Mucosa of descending colon (tissue), 3 donors: ENCODE data around the gene PAK1. TPM values are rescaled to one million over a fixed set of nuclear protein-coding genes. Genes with fewer than 3 reads are reported as not detected.
A peak's percentile ranks its signal among the peaks of the same experiment; 100 is the strongest.
"Not testable (repeated sequence)": the region's sequence is repeated elsewhere in the genome, so short reads cannot be mapped to it uniquely, and the experiment has no call there.

ENCODE experiments used
- ATAC-seq: fragments of 200-7000 bp; cut with Tn5 transposase; one replicate; pipeline ENCODE4 v1.9.1; 2020; ENCODE audit warnings: mild to moderate bottlenecking, moderate library complexity
- DNase-seq, 3 donors: peaks; one replicate each; pipeline ENCODE4 v3.0.0-alpha.2; 2020
- H3K36me3 ChIP-seq: fragments of 200-600 bp; one replicate; pipeline ENCODE4 v1.8.0; 2021; ENCODE audit warnings: low read depth, mild to moderate bottlenecking
- H3K4me1 ChIP-seq: fragments of 200-600 bp; one replicate; pipeline ENCODE4 v1.8.0; 2021; ENCODE audit warnings: low read depth, mild to moderate bottlenecking
- H3K4me3 ChIP-seq: fragments of 200-600 bp; one replicate; pipeline ENCODE4 v1.8.0; 2021; ENCODE audit warnings: mild to moderate bottlenecking
- H3K9me3 ChIP-seq: fragments of 200-600 bp; one replicate; pipeline ENCODE4 v1.8.0; 2021; ENCODE audit warnings: mild to moderate bottlenecking
- CTCF ChIP-seq: fragments of 200-600 bp; IDR thresholded peaks from one replicate; pipeline ENCODE4 v1.8.0; 2022; ENCODE audit warnings: antibody characterized with exemption, mild to moderate bottlenecking
- intact Hi-C, 2 donors: fragments of 100-400 bp; cut with DNase I in 1 of 2; cut with micrococcal nuclease in 1 of 2; formaldehyde crosslinking; loops; one replicate each; pipeline versions ENCODE4 v1.11.0 to v1.11.1; 2022; cut with DNase I, micrococcal nuclease
- total RNA-seq, 3 donors: library from RNA; stranded (reverse); fragmentation: NEBNext Ultra II Directional in 2 of 3; extraction: Animal tissue kit (Norgen Biotek cat#: 25700) in 2 of 3; gene quantifications; one replicate each; pipeline versions ENCODE4 v1.2.1 to v1.2.4, GENCODE V29; 2021 to 2023
- donor health status: DM: no; HTN: no; CAD: no; lungs with moderate emphysema.
- donor health status: DM: no; HTN: no; CAD: no.
- donor health status: DM: no; HTN: yes; CAD: no.

PAK1 gene
- total RNA-seq, 3 donors from 2014 or later: 73.5 to 125 (median 116) TPM

DNA sequence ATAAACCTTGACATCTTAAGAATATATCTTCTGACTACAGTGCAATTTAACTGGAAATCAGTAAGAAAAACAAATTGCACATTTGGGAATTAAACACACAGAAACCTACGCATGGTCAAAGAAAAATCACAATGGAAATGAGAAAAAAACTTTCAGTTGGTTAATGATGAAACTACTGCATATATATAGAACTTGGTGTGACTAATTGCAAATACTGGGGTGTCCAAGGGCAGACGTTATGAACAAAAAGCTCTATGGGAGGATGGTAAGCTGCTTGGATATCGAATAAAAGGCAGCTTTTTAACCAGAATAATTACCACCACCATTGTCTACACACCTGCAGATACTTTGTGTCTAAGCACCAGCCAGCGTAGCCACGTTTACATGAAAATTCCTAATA is 173.2 kb downstream of the PAK1 start:
- no peak for ATAC-seq
- intact Hi-C loops: no loop called here
- Histone ChIP-seq H3K9me3 (no peaks in the 10 kb centered on the region), H3K4me3 (no peak overlapping the region), H3K4me1 (no peaks in the 10 kb centered on the region), H3K36me3 (no peaks in the 10 kb centered on the region)
- TF ChIP-seq CTCF: no peak
- DNase-seq: no peak

DNA sequence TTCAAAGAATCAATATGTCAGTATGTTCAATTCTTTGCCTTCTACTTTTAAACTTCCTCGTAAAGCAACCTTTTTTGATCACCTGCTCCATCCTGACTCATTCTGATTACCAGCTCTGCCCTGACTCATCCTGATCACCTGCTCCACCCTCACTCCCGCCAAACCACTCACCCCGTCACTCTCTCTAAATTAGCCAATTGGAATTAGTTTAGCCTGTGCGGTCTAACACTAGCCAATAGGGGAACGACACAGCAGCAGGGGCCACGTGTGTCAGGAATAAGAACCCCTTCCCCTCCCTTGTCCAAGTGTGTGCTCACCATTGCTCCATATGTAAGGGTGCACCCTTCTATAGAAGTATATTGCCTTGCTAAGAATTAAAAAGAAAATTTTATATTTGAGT is 173.9 kb downstream of the PAK1 start:
- H3K36me3 ChIP-seq, H3K4me1 ChIP-seq, H3K9me3 ChIP-seq, intact Hi-C loops, H3K4me3 ChIP-seq: not testable (repeated sequence)
- ATAC-seq: peak; percentile 92
- peak in 2 of 3 donors; percentile 14 to 31 for DNase-seq

DNA sequence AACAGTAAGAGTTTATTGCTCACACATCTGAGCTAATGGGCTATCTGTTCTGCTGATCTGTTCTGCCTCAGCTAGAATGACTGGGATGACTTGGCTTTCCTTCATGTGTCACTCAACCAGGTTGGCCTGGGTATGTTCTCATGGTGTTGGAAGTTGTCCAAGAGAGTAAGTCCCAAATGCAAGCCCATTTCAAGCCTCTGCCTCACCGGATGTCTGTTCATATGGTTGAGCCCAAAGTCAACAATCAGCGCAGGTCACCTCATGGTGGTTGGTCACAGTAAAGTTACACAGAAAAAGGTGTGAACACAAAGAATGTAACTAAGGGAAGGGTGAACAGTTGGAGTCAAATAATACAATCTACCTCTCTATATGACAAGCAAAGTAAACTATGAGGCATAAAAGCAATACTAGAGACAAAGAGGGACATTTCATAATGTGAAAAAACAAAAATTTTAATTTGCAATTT is 174.3 kb downstream of the PAK1 start:
- no peak for TF ChIP-seq CTCF
- ATAC-seq: peak; percentile 90
- H3K9me3 ChIP-seq: no peaks in the 10 kb centered on the region
- H3K36me3 ChIP-seq: no peaks in the 10 kb centered on the region
- no peak overlapping the region for H3K4me3 ChIP-seq
- peak in 1 of 3 donors; percentile 4 for DNase-seq
- H3K4me1 ChIP-seq: no peaks in the 10 kb centered on the region
- intact Hi-C loops: no loop called here

DNA sequence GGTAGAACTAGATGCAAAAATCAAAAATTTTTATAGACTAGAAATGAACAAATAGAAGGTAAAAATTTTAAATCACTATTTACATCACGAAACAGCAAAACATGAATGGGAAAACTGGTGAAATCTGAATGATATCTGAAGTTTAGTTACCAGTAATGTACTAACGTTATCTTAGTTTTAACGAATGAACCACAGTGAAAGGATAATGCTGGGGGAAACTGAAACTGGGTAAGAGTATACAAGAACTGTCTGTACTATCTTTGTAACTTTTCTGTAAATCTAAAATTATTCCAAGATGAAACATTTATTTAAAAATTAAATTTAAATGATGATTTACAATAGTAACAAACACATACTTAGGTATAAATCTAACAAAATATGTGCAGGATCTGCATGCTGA is 179.9 kb downstream of the PAK1 start:
- no peaks in the 10 kb centered on the region for H3K4me1 ChIP-seq
- intact Hi-C loops: no loop called here
- H3K36me3 ChIP-seq: no peaks in the 10 kb centered on the region
- no peaks in the 10 kb centered on the region for H3K9me3 ChIP-seq
- DNase-seq: no peak
- no peak overlapping the region for H3K4me3 ChIP-seq
- no peak for TF ChIP-seq CTCF
- no peak for ATAC-seq

GRCh38 chr11:77289737-77290136 is 184.2 kb downstream of the PAK1 start:
- no peak for DNase-seq
- TF ChIP-seq CTCF: no peak
- no peaks in the 10 kb centered on the region for H3K9me3 ChIP-seq
- ATAC-seq: no peak
- no peaks in the 10 kb centered on the region for H3K4me1 ChIP-seq
- intact Hi-C loops: no loop called here
- H3K4me3 ChIP-seq: no peak overlapping the region
- H3K36me3 ChIP-seq: no peaks in the 10 kb centered on the region

- ATAC-seq: no peak
- H3K36me3 ChIP-seq: no peaks in the 10 kb centered on the region
- H3K9me3 ChIP-seq: no peaks in the 10 kb centered on the region
- TF ChIP-seq CTCF: no peak
- H3K4me1 ChIP-seq: no peaks in the 10 kb centered on the region
- no peak for DNase-seq
- intact Hi-C loops: no loop called here
- no peak overlapping the region for H3K4me3 ChIP-seq
These were observed 186.2 kb downstream of the PAK1 start for GRCh38 chr11:77287615-77288273.
